A549 (cell line): ENCODE data around the gene CTTN. TPM values are rescaled to one million over a fixed set of nuclear protein-coding genes. Genes with fewer than 3 reads are reported as not detected.

Experiments used
- ATAC-seq, 2 experiments: fragments of 200-7000 bp in 1 of 2; fragments of >200 bp in 1 of 2; cut with Nextera tagmentation in 1 of 2; cut with Tn5 transposase in 1 of 2; 3 replicates each; pipeline versions ENCODE4 v1.8.0 to v1.9.1; 2018 to 2020; ENCODE audit warnings: mild to moderate bottlenecking in 1 of 2, moderate library complexity in 1 of 2
- CTCF ChIA-PET: fragments of 300-600 bp; sonication (Branson Sonifier 250); formaldehyde crosslinking; extraction: SDS; loops from one replicate; lab custom pipeline; 2021; ENCODE audit warnings: antibody characterized with exemption, inconsistent platforms; lab: Yijun Ruan, JAX
- POLR2A ChIA-PET: fragments of 350-600 bp; formaldehyde crosslinking; extraction: SDS; loops from one replicate; lab custom pipeline; 2021; ENCODE audit warnings: antibody characterized with exemption, inconsistent platforms; lab: Yijun Ruan, JAX
- DNase-seq, 2 experiments: peaks; one replicate each; pipeline versions ENCODE4 v3.0.0 to v3.0.0-alpha.2; 2011 to 2016; ENCODE audit warnings: low read depth in 1 of 2, low spot score in 1 of 2
- FAIRE-seq: peaks from 2 replicates; lab custom pipeline; 2011; peaks lifted over from hg19 to GRCh38; lab: Jason Lieb, UNC
- H3K27ac ChIP-seq, 2 experiments: fragments of >200 bp; sonication (Bioruptor Twin); formaldehyde crosslinking; 3 replicates each; pipeline ENCODE4 v1.5.1; 2016 to 2017
- H3K4me1 ChIP-seq: fragments of >200 bp; sonication (Bioruptor Twin); formaldehyde crosslinking; 3 replicates; pipeline ENCODE4 v1.6.1; 2016
- H3K4me2 ChIP-seq: fragments of >200 bp; sonication (Bioruptor Twin); formaldehyde crosslinking; 3 replicates; pipeline ENCODE4 v1.6.1; 2016
- H3K4me3 ChIP-seq: fragments of >200 bp; sonication (Bioruptor Twin); formaldehyde crosslinking; 3 replicates; pipeline ENCODE4 v1.5.1; 2016
- H3K9me3 ChIP-seq: fragments of >200 bp; sonication (Bioruptor Twin); formaldehyde crosslinking; 3 replicates; pipeline ENCODE4 v1.6.1; 2016
- ATOH8 ChIP-seq: fragments of 250-450 bp; sonication (Bioruptor Pico); IDR thresholded peaks from 2 replicates; pipeline ENCODE4 v1.5.0; 2020; ENCODE audit warnings: low read depth, mild to moderate bottlenecking, moderate library complexity
- CBX8 ChIP-seq: fragments of 200-600 bp; sonication (generic); IDR thresholded peaks from 2 replicates; pipeline ENCODE4 v1.6.1; 2016
- CHD4 ChIP-seq: fragments of 200-600 bp; sonication (generic); IDR thresholded peaks from 2 replicates; pipeline ENCODE4 v1.6.1; 2016; ENCODE audit warnings: antibody characterized with exemption, mild to moderate bottlenecking, borderline replicate concordance
- EHF ChIP-seq: fragments of 250-450 bp; sonication (Bioruptor Pico); IDR thresholded peaks from 2 replicates; pipeline ENCODE4 v1.5.0; 2020; ENCODE audit warnings: mild to moderate bottlenecking
- EHMT2 ChIP-seq: fragments of 200-600 bp; sonication (generic); IDR thresholded peaks from 2 replicates; pipeline ENCODE4 v1.6.1; 2016; ENCODE audit warnings: antibody characterized with exemption, low read depth, mild to moderate bottlenecking, moderate library complexity
- ELK1 ChIP-seq: fragments of 150-350 bp; IDR thresholded peaks from 2 replicates; pipeline ENCODE4 v1.6.1; 2014; ENCODE audit warnings: low read depth, mild to moderate bottlenecking, low read length
- ESRRA ChIP-seq: fragments of 150-350 bp; IDR thresholded peaks from 2 replicates; pipeline ENCODE4 v1.6.1; 2014; ENCODE audit warnings: mild to moderate bottlenecking, low read length, borderline replicate concordance
- FOSL2 ChIP-seq, 2 experiments: fragments of 450-650 bp in 1 of 2; fragments of >200 bp in 1 of 2; sonication (Bioruptor Twin) in 1 of 2; formaldehyde crosslinking; IDR thresholded peaks; 2 replicates each; pipeline versions ENCODE4 v1.5.0 to v1.6.1; 2016 to 2020; ENCODE audit warnings: mild to moderate bottlenecking in 1 of 2, moderate library complexity in 1 of 2
- GATA3 ChIP-seq: IDR thresholded peaks from 2 replicates; pipeline ENCODE4 v1.6.1; 2012; ENCODE audit warnings: borderline replicate concordance
- HDAC2 ChIP-seq: fragments of 200-600 bp; sonication (generic); IDR thresholded peaks from 2 replicates; pipeline ENCODE4 v1.6.1; 2016
- HES2 ChIP-seq: fragments of >200 bp; sonication (Bioruptor Twin); formaldehyde crosslinking; IDR thresholded peaks from 2 replicates; pipeline ENCODE4 v1.6.1; 2016
- HOXB13 ChIP-seq: fragments of 250-450 bp; sonication (Bioruptor Pico); IDR thresholded peaks from 2 replicates; pipeline ENCODE4 v1.5.0; 2020; ENCODE audit warnings: low read depth, mild to moderate bottlenecking, moderate library complexity
- MAFK ChIP-seq: fragments of 450-650 bp; IDR thresholded peaks from 2 replicates; pipeline ENCODE4 v1.6.1; 2014; ENCODE audit not compliant: partially characterized antibody
- PBX3 ChIP-seq: IDR thresholded peaks from 2 replicates; pipeline ENCODE4 v1.6.1; 2012
- PHF8 ChIP-seq: fragments of 200-600 bp; sonication (generic); IDR thresholded peaks from 2 replicates; pipeline ENCODE4 v1.6.1; 2016; ENCODE audit warnings: low read depth, mild to moderate bottlenecking, antibody characterized with exemption, moderate library complexity, borderline replicate concordance
- POLR2AphosphoS2 ChIP-seq: conservative IDR thresholded peaks from 2 replicates; pipeline ENCODE4 v1.6.1; 2012; ENCODE audit warnings: low read length, improper control_type of control experiment, inconsistent platforms
- RFX5 ChIP-seq: fragments of 450-650 bp; IDR thresholded peaks from 2 replicates; pipeline ENCODE4 v1.7.1; 2014; ENCODE audit warnings: antibody characterized with exemption, mild to moderate bottlenecking, moderate library complexity
- RNF2 ChIP-seq: fragments of 200-600 bp; sonication (generic); IDR thresholded peaks from 2 replicates; pipeline ENCODE4 v1.6.1; 2016; ENCODE audit warnings: low read depth, mild to moderate bottlenecking, antibody characterized with exemption, moderate library complexity, borderline replicate concordance
- SREBF2 ChIP-seq: fragments of 450-650 bp; IDR thresholded peaks from 2 replicates; pipeline ENCODE4 v1.6.1; 2014; ENCODE audit warnings: mild to moderate bottlenecking, moderate library complexity
- ZFP36 ChIP-seq: fragments of 450-650 bp; IDR thresholded peaks from 2 replicates; pipeline ENCODE4 v1.6.1; 2014; ENCODE audit warnings: borderline replicate concordance; ENCODE audit not compliant: partially characterized antibody
- ZSCAN20 ChIP-seq: fragments of 250-450 bp; sonication (Bioruptor Pico); IDR thresholded peaks from 2 replicates; pipeline ENCODE4 v1.8.0; 2022; ENCODE audit warnings: mild to moderate bottlenecking, moderate library complexity
- WGBS: methylation state at CpG from one replicate; pipeline ENCODE4 v1.1.6; 2017; ENCODE audit errors: missing lambda C conversion rate; 5-methylcytosine and 5-hydroxymethylcytosine counted together
- polyA plus RNA-seq, 4 experiments: library from polyadenylated mRNA; depleted of rRNA in 3 of 4; stranded (reverse); fragments of >200 nt; fragmentation: RNase III in 1 of 4; extraction: RNeasy Plus Mini Kit Qiagen cat#74134 plus additional on column Dnase treatment in 1 of 4; gene quantifications; 2 replicates in 3 of 4; 3 replicates in 1 of 4; pipeline ENCODE4 v1.2.3, GENCODE V29; 2011 to 2017

The CTTN gene
- polyA plus RNA-seq, 2 of the 4 experiments (the other 2 are of a cell fraction) = 140 to 214 TPM

- H3K4me3 ChIP-seq = no peak overlapping the region
- no peak for FAIRE-seq
Observed at GRCh38 chr11:70429724-70430521, 31.6 kb downstream of the CTTN start.

GRCh38 chr11:70430671-70431574 lies 32.6 kb downstream of the CTTN start:
- FAIRE-seq (no peak), DNase-seq (no peak), ATAC-seq (no peak)
- Histone ChIP-seq H3K9me3 (no peaks in the 10 kb centered on the region), H3K4me2 (no peak overlapping the region), H3K27ac (no peak overlapping the region), H3K4me1 (no peaks in the 10 kb centered on the region), H3K4me3 (no peak overlapping the region)
- ChIA-PET CTCF (interaction anchor here (0.7 to 0.8 kb wide), 3 partner anchors 15 to 37 kb away, joined by 3 read pairs; no protein-coding TSS in a partner anchor), POLR2A (no interaction called here)
- 93% methylated on average over 21 of the region's 25 CpGs for WGBS
- TF ChIP-seq GATA3 (no peak), SREBF2 (no peak), FOSL2 (IDR thresholded peaks at IDR 0.05) (no peak), FOSL2 (CRISPR knock-in tag; IDR thresholded peaks at IDR 0.05) (no peak), ZSCAN20 (CRISPR knock-in tag) (no peak), HES2 (no peak), CBX8 (no peak), MAFK (no peak), EHF (CRISPR knock-in tag) (no peak), HDAC2 (no peak), ZFP36 (no peak), PBX3 (no peak), ELK1 (no peak)

More at GRCh38 chr11:70429724-70430521, 31.6 kb downstream of the CTTN start:
- Histone ChIP-seq H3K27ac (no peak overlapping the region), H3K4me1 (no peaks in the 10 kb centered on the region), H3K4me2 (no peak overlapping the region), H3K9me3 (no peaks in the 10 kb centered on the region)
- DNase-seq (no peak), ATAC-seq (peak; percentile 9 to 10; a peak in 2 of 6 replicates)
- TF ChIP-seq ZFP36 (no peak), ELK1 (no peak)
- CTCF ChIA-PET = interaction anchor here (0.8 kb wide), 1 partner anchor 38 kb away, joined by 3 read pairs; no protein-coding TSS in a partner anchor
- 95% methylated on average over 11 of the region's 11 CpGs for WGBS
- POLR2A ChIA-PET = no interaction called here

- Histone ChIP-seq H3K27ac (no peak overlapping the region), H3K9me3 (no peaks in the 10 kb centered on the region), H3K4me1 (no peaks in the 10 kb centered on the region), H3K4me3 (no peak overlapping the region), H3K4me2 (no peak overlapping the region)
- no peak for DNase-seq
- no peak for ATAC-seq
- no peak for FAIRE-seq
- ChIA-PET CTCF (interaction anchor here (0.8 kb wide), 1 partner anchor 27 kb away, joined by 3 read pairs; no protein-coding TSS in a partner anchor), POLR2A (no interaction called here)
- WGBS = 97% methylated on average over 12 of the region's 12 CpGs
- TF ChIP-seq PHF8 = no peak
- TF ChIP-seq RFX5 = no peak
- TF ChIP-seq RNF2 = no peak
- no peak for TF ChIP-seq HDAC2
- TF ChIP-seq PBX3 = no peak
- TF ChIP-seq ATOH8 (CRISPR knock-in tag) = no peak
- TF ChIP-seq ESRRA = no peak
- no peak for TF ChIP-seq POLR2AphosphoS2
- TF ChIP-seq HES2 = no peak
- TF ChIP-seq CHD4 = no peak
- no peak for TF ChIP-seq SREBF2
- TF ChIP-seq HOXB13 = no peak
- TF ChIP-seq EHMT2 = no peak
Observed at GRCh38 chr11:70431611-70432010, 33.3 kb downstream of the CTTN start.
